Pericardium fibroblast (primary cell): ENCODE measurements around the gene EML4. TPM values are rescaled to one million over a fixed set of nuclear protein-coding genes. Genes with fewer than 3 reads are reported as not detected.

ENCODE experiments used
- total RNA-seq: library from RNA; depleted of rRNA; stranded (reverse); fragments of >200 nt; gene quantifications from 2 replicates; pipeline ENCODE4 v1.2.3, GENCODE V29; 2015

Gene EML4
- total RNA-seq, result 26.9 and 51.1 TPM in 2 replicates

GRCh38 chr2:42169100-42169873 lies at the start of gene EML4:
TSS of gene EML4 (plus strand) at chr2:42169353. CDS start at chr2:42169612, 259 bp downstream.

GRCh38 chr2:42360890-42361727 lies 192.0 kb downstream of the EML4 start, which contains the start of gene COX7A2L:
TSS of gene COX7A2L (minus strand) at chr2:42361217. CDS start at chr2:42361161, 56 bp downstream.

Other genes with a start within 250 kb of the EML4 start
- 134 and 207 TPM in 2 replicates for gene PKDCC, start 121.3 kb upstream of the EML4 start, total RNA-seq
- gene COX7A2L, start 191.9 kb downstream of the EML4 start, total RNA-seq, result 157 and 244 TPM in 2 replicates